ENCODE measurements around the gene MCC.

DNA sequence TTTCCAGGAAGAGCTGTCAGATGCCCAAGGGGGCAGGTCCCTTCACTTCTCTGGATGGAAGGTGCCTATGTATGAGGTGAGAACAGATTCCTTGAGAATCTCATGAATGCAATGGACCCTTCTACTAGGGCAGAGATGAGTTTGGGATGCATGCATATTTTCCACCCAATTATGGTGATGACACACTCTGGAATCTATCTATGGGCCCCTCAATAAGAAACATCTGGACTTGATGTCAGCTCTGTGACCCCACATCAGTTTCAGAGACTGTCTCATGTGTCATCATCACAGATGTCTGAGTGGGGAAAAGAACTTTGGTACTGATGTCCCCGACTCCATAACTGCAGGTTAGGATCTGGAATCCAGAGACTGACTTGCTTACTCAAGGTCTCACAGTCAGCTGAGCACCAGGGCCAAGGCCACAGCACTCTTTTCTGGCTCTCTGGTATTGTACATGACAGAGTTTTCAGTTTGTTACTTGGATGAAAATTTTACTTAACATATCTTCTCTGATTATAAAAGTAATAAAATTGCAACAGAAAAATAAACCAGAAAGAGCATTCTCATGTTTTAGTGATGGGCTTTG, 334.6 kb downstream of the MCC start:
- TF ChIP-seq, protein P1, sequence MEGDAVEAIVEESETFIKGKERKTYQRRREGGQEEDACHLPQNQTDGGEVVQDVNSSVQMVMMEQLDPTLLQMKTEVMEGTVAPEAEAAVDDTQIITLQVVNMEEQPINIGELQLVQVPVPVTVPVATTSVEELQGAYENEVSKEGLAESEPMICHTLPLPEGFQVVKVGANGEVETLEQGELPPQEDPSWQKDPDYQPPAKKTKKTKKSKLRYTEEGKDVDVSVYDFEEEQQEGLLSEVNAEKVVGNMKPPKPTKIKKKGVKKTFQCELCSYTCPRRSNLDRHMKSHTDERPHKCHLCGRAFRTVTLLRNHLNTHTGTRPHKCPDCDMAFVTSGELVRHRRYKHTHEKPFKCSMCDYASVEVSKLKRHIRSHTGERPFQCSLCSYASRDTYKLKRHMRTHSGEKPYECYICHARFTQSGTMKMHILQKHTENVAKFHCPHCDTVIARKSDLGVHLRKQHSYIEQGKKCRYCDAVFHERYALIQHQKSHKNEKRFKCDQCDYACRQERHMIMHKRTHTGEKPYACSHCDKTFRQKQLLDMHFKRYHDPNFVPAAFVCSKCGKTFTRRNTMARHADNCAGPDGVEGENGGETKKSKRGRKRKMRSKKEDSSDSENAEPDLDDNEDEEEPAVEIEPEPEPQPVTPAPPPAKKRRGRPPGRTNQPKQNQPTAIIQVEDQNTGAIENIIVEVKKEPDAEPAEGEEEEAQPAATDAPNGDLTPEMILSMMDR (conservative IDR thresholded peaks at IDR 0.05; ENCODE audit: low read depth, low read length): no peak
- TF ChIP-seq POLR2A (IDR thresholded peaks at IDR 0.05; ENCODE audit: low read depth, low read length) (no peak), RAD21 (IDR thresholded peaks at IDR 0.05; ENCODE audit: low read length) (no peak)
- TF ChIP-seq, protein P2, sequence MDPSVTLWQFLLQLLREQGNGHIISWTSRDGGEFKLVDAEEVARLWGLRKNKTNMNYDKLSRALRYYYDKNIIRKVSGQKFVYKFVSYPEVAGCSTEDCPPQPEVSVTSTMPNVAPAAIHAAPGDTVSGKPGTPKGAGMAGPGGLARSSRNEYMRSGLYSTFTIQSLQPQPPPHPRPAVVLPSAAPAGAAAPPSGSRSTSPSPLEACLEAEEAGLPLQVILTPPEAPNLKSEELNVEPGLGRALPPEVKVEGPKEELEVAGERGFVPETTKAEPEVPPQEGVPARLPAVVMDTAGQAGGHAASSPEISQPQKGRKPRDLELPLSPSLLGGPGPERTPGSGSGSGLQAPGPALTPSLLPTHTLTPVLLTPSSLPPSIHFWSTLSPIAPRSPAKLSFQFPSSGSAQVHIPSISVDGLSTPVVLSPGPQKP (IDR thresholded peaks at IDR 0.05; ENCODE audit: borderline replicate concordance, low read depth, low read length): no peak
- TF ChIP-seq, protein P3, sequence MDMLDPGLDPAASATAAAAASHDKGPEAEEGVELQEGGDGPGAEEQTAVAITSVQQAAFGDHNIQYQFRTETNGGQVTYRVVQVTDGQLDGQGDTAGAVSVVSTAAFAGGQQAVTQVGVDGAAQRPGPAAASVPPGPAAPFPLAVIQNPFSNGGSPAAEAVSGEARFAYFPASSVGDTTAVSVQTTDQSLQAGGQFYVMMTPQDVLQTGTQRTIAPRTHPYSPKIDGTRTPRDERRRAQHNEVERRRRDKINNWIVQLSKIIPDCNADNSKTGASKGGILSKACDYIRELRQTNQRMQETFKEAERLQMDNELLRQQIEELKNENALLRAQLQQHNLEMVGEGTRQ (IDR thresholded peaks at IDR 0.05; ENCODE audit: low read depth, low read length): no peak
